SK-N-SH (cell line): ENCODE data around the gene VPS50.

ENCODE experiments used
- ELF1 ChIP-seq: IDR thresholded peaks from 2 replicates; pipeline ENCODE4 v1.4.0; 2012
- EZH2phosphoT487 ChIP-seq: fragments of 200-600 bp; sonication (generic); IDR thresholded peaks from 2 replicates; pipeline ENCODE4 v1.6.1; 2017; ENCODE audit warnings: low read depth, mixed run types, mild to moderate bottlenecking, antibody characterized with exemption, moderate library complexity, borderline replicate concordance
- FOXM1 ChIP-seq: IDR thresholded peaks from 2 replicates; pipeline ENCODE4 v1.4.0; 2012; ENCODE audit warnings: low read depth, mild to moderate bottlenecking
- GABPA ChIP-seq: IDR thresholded peaks from 2 replicates; pipeline ENCODE4 v1.4.0; 2012; ENCODE audit warnings: low read depth, mild to moderate bottlenecking
- POLR2AphosphoS5 ChIP-seq: IDR thresholded peaks from 2 replicates; pipeline ENCODE4 v1.6.1; 2012; ENCODE audit warnings: low read depth, low read length
- SIN3A ChIP-seq: IDR thresholded peaks from 2 replicates; pipeline ENCODE4 v1.6.1; 2012; ENCODE audit warnings: low read depth, mild to moderate bottlenecking, low read length, moderate library complexity, borderline replicate concordance
- SMC3 ChIP-seq: IDR thresholded peaks from 2 replicates; pipeline ENCODE4 v1.6.1; 2012; ENCODE audit warnings: low read depth, low read length, improper control_type of control experiment
- YY1 ChIP-seq: IDR thresholded peaks from 2 replicates; pipeline ENCODE4 v1.4.0; 2012; ENCODE audit warnings: low read depth, mild to moderate bottlenecking
- TF ChIP-seq, protein P1 (sequence below): fragments of 200-600 bp; sonication (generic); IDR thresholded peaks from 2 replicates; pipeline ENCODE4 v1.6.1; 2017; ENCODE audit warnings: antibody characterized with exemption, mild to moderate bottlenecking, moderate library complexity
- TF ChIP-seq, protein P2 (sequence below): IDR thresholded peaks from 2 replicates; pipeline ENCODE4 v1.4.0; 2012; ENCODE audit warnings: low read depth
- TF ChIP-seq, protein P3 (sequence below): fragments of 150-350 bp; IDR thresholded peaks from 2 replicates; pipeline ENCODE4 v1.6.1; 2016; ENCODE audit warnings: mild to moderate bottlenecking, low read depth, low read length
- TF ChIP-seq, protein P4 (sequence below): IDR thresholded peaks from 2 replicates; pipeline ENCODE4; 2012
- TF ChIP-seq, protein P5 (sequence below): IDR thresholded peaks from 2 replicates; pipeline ENCODE4 v1.6.1; 2012; ENCODE audit warnings: mild to moderate bottlenecking, low read depth, low read length, moderate library complexity

DNA sequence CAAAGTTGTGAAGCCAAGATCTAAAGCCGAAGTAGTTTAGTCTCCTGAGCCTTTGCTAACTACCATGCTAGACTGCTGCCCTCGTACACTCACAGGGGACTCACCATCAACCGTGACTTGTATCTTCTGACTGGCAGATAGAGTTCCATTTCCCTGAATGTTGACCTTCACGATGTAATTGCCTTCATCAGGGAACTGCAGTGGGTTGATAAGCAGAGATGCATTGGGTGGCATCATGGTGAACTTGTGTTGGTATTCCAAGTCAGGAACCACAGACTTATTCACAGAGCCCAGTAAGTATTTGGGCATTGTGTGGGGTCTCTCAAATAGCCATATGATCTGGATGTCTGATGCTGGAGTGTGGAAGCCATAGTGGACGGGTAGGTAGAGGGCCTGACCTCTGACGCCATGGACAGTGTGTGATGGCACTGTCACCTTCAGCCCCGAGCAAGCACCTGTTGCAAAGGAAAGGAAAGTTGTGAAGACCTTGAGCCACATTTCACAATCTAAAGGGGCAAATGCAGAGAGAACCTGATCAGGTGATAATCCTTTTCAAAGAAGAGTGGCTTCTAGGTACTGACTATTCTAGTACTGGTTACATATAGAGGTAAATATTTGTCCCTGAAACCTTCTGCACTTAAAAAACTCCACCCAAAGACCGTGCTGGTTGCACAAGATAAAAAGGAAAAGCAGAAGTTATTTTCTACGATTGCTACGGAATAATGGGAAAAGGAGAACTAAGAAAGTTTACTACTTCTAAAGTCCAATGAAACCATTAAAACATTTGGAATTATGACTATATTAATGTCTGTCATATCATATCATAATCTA, 13.0 kb upstream of the VPS50 start:
- no peak for TF ChIP-seq SMC3
- TF ChIP-seq, protein P1, sequence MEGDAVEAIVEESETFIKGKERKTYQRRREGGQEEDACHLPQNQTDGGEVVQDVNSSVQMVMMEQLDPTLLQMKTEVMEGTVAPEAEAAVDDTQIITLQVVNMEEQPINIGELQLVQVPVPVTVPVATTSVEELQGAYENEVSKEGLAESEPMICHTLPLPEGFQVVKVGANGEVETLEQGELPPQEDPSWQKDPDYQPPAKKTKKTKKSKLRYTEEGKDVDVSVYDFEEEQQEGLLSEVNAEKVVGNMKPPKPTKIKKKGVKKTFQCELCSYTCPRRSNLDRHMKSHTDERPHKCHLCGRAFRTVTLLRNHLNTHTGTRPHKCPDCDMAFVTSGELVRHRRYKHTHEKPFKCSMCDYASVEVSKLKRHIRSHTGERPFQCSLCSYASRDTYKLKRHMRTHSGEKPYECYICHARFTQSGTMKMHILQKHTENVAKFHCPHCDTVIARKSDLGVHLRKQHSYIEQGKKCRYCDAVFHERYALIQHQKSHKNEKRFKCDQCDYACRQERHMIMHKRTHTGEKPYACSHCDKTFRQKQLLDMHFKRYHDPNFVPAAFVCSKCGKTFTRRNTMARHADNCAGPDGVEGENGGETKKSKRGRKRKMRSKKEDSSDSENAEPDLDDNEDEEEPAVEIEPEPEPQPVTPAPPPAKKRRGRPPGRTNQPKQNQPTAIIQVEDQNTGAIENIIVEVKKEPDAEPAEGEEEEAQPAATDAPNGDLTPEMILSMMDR = no peak
- TF ChIP-seq ELF1 = no peak
- TF ChIP-seq GABPA = no peak
- TF ChIP-seq, protein P2, sequence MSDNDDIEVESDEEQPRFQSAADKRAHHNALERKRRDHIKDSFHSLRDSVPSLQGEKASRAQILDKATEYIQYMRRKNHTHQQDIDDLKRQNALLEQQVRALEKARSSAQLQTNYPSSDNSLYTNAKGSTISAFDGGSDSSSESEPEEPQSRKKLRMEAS = no peak
- TF ChIP-seq, protein P3, sequence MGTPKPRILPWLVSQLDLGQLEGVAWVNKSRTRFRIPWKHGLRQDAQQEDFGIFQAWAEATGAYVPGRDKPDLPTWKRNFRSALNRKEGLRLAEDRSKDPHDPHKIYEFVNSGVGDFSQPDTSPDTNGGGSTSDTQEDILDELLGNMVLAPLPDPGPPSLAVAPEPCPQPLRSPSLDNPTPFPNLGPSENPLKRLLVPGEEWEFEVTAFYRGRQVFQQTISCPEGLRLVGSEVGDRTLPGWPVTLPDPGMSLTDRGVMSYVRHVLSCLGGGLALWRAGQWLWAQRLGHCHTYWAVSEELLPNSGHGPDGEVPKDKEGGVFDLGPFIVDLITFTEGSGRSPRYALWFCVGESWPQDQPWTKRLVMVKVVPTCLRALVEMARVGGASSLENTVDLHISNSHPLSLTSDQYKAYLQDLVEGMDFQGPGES = no peak
- no peak for TF ChIP-seq FOXM1
- no peak for TF ChIP-seq SIN3A
- TF ChIP-seq, protein P4, sequence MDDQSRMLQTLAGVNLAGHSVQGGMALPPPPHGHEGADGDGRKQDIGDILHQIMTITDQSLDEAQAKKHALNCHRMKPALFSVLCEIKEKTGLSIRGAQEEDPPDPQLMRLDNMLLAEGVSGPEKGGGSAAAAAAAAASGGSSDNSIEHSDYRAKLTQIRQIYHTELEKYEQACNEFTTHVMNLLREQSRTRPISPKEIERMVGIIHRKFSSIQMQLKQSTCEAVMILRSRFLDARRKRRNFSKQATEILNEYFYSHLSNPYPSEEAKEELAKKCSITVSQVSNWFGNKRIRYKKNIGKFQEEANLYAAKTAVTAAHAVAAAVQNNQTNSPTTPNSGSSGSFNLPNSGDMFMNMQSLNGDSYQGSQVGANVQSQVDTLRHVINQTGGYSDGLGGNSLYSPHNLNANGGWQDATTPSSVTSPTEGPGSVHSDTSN = no peak
- no peak for TF ChIP-seq EZH2phosphoT487
- no peak for TF ChIP-seq POLR2AphosphoS5
- TF ChIP-seq YY1 = no peak
- TF ChIP-seq, protein P5, sequence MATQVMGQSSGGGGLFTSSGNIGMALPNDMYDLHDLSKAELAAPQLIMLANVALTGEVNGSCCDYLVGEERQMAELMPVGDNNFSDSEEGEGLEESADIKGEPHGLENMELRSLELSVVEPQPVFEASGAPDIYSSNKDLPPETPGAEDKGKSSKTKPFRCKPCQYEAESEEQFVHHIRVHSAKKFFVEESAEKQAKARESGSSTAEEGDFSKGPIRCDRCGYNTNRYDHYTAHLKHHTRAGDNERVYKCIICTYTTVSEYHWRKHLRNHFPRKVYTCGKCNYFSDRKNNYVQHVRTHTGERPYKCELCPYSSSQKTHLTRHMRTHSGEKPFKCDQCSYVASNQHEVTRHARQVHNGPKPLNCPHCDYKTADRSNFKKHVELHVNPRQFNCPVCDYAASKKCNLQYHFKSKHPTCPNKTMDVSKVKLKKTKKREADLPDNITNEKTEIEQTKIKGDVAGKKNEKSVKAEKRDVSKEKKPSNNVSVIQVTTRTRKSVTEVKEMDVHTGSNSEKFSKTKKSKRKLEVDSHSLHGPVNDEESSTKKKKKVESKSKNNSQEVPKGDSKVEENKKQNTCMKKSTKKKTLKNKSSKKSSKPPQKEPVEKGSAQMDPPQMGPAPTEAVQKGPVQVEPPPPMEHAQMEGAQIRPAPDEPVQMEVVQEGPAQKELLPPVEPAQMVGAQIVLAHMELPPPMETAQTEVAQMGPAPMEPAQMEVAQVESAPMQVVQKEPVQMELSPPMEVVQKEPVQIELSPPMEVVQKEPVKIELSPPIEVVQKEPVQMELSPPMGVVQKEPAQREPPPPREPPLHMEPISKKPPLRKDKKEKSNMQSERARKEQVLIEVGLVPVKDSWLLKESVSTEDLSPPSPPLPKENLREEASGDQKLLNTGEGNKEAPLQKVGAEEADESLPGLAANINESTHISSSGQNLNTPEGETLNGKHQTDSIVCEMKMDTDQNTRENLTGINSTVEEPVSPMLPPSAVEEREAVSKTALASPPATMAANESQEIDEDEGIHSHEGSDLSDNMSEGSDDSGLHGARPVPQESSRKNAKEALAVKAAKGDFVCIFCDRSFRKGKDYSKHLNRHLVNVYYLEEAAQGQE = no peak
